ENCODE data around the gene VARS2. TPM values are rescaled to one million over a fixed set of nuclear protein-coding genes. Genes with fewer than 3 reads are reported as not detected.
A peak's percentile ranks its signal among the peaks of the same experiment; 100 is the strongest.

Gene VARS2
- polyA plus RNA-seq, 1 experiment, result 16.1 TPM

GRCh38 chr6:30885999-30886896 lies 27.8 kb upstream of the VARS2 start:
- TF ChIP-seq CTCF (IDR thresholded peaks at IDR 0.05; ENCODE audit: insufficient read depth, low read depth, low read length), result no peak
- POLR2A ChIA-PET, result no interaction called here
- Histone ChIP-seq H3K4me3 (ENCODE audit: low read depth, low read length) (peak overlapping the region; percentile 60), H3K27me3 (ENCODE audit: control insufficient read depth, insufficient read depth, low read length) (no peaks in the 10 kb centered on the region), H3K36me3 (ENCODE audit: control insufficient read depth, insufficient read depth, low read length) (peaks cover 5% of the 10 kb centered on the region)
- CTCF ChIA-PET, result interaction anchor here (0.6 to 12.0 kb wide), 5 partner anchors 12 to 60 kb away, joined by 3 to 274 read pairs (median 3); partner anchors contain the start of gene VARS2
- peak; percentile 41 for DNase-seq (ENCODE audit: low read depth)

- TF ChIP-seq CTCF (IDR thresholded peaks at IDR 0.05; ENCODE audit: insufficient read depth, low read depth, low read length), result no peak
- H3K4me3 ChIP-seq (ENCODE audit: low read depth, low read length), result no peak overlapping the region
- H3K36me3 ChIP-seq (ENCODE audit: control insufficient read depth, insufficient read depth, low read length), result peaks cover 8% of the 10 kb centered on the region
- POLR2A ChIA-PET, result no interaction called here
- CTCF ChIA-PET, result interaction anchor here (0.6 to 12.0 kb wide), 2 partner anchors 28 to 61 kb away, joined by 3 to 274 read pairs; no protein-coding TSS in a partner anchor
- no peaks in the 10 kb centered on the region for H3K27me3 ChIP-seq (ENCODE audit: control insufficient read depth, insufficient read depth, low read length)
- DNase-seq (ENCODE audit: low read depth), result no peak
These were observed 27.2 kb upstream of the VARS2 start for GRCh38 chr6:30886897-30887255.

GRCh38 chr6:30887901-30888815 lies 25.9 kb upstream of the VARS2 start:
- no peak for TF ChIP-seq CTCF (IDR thresholded peaks at IDR 0.05; ENCODE audit: insufficient read depth, low read depth, low read length)
- CTCF ChIA-PET, result interaction anchor here (0.9 to 1.8 kb wide), 6 partner anchors 10 to 191 kb away, joined by 3 to 5 read pairs (median 3); no protein-coding TSS in a partner anchor
- peak; percentile 49 for DNase-seq (ENCODE audit: low read depth)
- Histone ChIP-seq H3K27me3 (ENCODE audit: control insufficient read depth, insufficient read depth, low read length) (no peaks in the 10 kb centered on the region), H3K36me3 (ENCODE audit: control insufficient read depth, insufficient read depth, low read length) (peaks cover 13% of the 10 kb centered on the region), H3K4me3 (ENCODE audit: low read depth, low read length) (no peak overlapping the region)
- POLR2A ChIA-PET, result no interaction called here

GRCh38 chr6:30888816-30889495 lies 25.1 kb upstream of the VARS2 start:
- ChIA-PET POLR2A (no interaction called here), CTCF (interaction anchor here (0.9 to 1.8 kb wide), 11 partner anchors 9 to 210 kb away, joined by 3 to 6 read pairs (median 3); no protein-coding TSS in a partner anchor)
- Histone ChIP-seq H3K4me3 (ENCODE audit: low read depth, low read length) (no peak overlapping the region), H3K27me3 (ENCODE audit: control insufficient read depth, insufficient read depth, low read length) (no peaks in the 10 kb centered on the region), H3K36me3 (ENCODE audit: control insufficient read depth, insufficient read depth, low read length) (peaks cover 16% of the 10 kb centered on the region)
- no peak for DNase-seq (ENCODE audit: low read depth)
- no peak for TF ChIP-seq CTCF (IDR thresholded peaks at IDR 0.05; ENCODE audit: insufficient read depth, low read depth, low read length)
